AG08396 (cell line): ENCODE results near the gene PRPF40A.

Source experiments
- DNase-seq: peaks from one replicate; pipeline ENCODE4 v3.0.0; 2012; ENCODE audit warnings: low spot score, mixed read lengths

Gene PRPF40A

DNA sequence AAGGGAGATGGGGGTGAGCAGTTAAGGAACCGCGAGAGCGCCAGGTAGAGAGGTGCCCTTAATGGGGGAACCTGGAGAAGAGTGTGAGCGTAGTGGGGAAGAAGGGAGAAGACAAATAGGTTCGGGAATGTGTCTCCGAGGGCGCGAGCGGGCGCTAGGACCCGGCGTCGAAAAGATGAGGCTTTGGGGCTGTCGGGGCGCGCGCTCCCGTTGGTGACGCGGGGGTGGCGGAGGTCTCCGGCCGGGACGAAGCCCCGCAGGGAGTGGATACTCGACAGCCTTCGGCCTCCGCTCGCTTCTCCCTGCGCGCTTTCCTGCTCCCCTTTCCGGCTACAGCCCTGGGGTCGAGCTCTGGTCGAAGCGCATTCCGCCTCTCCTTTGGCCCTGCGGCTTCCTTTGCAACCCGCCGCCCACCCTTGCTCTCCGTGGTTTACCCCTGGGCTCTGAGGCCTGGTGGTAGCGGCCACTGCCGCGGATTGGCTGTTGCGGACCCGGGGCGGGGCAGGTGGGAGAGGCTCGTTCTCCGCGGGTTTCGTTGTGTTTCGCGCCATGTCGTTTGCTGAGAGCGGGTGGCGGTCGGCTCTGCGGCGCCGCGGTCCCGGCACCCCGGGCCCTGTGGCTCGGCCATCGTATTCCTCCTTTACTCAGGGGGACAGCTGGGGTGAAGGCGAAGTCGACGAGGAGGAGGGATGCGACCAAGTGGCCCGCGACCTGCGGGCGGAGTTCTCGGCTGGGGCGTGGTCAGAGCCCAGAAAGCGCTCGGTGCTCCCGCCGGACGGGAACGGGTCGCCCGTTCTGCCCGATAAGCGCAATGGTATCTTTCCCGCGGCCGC lies 1.0 kb upstream of the PRPF40A start, which contains the start of gene ARL6IP6:
TSS of gene ARL6IP6 (plus strand) at position 545 of the 833 bp plus-strand sequence. CDS start at position 550, 5 bp downstream.
- DNase-seq, result peak; percentile 88

DNA sequence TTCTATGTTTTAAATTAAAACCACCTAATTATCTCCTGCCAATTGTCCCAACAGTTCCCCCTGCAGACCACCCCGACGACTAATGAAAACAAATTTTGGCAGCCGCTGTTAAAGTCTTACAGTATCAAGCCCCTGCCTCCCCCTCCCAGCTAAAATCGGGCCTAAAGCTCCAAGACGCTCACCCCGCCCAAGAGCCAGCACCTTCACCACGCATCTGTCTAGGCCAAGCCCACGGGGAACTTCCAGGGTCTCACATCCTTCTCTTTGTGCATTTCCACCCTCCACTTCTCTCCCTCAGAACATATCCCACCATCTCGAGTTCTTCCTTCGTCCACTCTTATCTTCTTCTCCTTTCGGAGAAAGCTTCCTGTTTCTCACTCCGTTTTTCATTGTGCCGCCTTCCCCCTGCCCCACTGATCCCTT lies 445 bp downstream of the PRPF40A start:
- DNase-seq, result peak; percentile 5

DNA sequence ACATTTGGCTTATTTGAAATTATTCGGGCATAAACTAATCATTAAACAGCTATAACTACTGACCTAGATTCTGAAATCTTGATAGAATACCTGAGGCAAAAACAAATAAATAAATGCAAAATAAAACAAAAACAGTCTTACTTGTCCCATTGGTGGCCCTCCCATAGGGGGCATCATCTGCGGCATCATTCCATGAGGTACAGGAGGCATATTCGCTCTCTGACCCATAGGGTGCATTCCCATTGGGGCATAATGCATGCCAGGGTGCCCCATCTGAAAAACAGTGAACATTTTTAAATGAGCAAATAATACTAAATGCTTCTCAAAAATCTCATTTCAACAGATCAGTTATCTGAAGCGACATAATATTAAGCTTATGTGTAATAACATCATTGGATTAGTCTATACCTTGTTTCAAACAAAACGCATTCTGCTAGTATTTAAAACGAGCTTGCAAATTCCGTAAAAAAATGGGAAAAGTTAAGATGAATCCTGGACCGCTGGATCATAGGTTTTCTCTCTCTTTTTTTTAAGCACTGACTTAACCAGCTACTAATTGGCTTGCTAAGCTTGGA lies 1.3 kb downstream of the PRPF40A start:
- DNase-seq, result peak; percentile 12

DNA sequence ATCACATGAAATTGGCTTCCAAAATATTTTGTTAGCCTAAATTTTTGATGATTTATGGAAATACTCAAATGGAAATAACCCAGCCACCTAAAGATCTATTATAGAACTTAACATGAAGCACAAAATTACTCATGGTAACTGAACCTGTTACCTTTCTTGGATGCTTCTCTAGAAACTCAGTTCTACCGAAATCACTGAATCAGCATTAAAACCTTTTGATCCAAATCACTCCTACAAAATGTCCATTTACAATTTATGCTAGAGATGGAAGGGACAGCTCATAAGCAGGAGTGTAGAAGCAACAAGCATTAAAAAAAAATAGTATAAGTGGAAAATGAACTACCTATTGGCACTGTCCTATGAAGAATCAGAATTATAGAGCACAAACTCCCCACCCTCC lies 2.1 kb downstream of the PRPF40A start:
- DNase-seq, result no peak

DNA sequence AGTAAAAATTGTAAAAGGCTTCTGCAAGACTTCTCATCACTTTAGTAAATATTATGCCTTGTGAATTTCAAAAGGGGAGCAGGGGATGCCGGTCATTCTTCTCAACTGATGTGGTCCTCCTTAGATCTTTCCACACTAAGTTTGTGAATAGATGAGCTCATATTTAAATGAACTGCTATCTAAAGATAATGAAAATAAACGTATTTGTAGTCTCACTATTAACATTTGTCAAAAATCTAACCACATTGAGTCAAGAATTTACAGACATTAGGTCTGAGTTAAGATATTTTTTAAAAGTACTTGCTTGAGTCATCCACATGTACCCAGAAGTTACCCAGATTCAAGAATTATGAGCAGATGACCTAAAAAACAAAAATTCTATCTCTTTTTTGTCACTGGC lies 6.5 kb downstream of the PRPF40A start:
- peak; percentile 6 for DNase-seq

DNA sequence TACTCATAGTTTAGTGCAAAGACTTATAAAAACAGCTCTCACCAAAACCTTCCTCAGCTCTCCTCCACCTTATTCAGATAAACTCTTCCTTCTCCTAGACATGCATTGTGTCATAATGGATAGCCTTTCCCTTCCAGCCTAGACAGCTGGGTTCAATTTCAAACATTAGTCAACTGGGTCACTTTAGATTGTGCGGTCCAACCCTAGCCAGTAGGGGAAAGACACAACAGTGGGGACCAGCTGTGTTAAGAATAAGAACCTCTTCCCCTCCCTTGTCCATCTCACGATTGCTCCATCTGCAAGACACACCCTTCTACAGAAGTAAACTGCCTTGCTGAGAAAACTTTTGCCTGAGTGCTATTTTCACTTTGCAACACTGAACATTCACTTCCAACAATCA lies 8.5 kb downstream of the PRPF40A start:
- no peak for DNase-seq

DNA sequence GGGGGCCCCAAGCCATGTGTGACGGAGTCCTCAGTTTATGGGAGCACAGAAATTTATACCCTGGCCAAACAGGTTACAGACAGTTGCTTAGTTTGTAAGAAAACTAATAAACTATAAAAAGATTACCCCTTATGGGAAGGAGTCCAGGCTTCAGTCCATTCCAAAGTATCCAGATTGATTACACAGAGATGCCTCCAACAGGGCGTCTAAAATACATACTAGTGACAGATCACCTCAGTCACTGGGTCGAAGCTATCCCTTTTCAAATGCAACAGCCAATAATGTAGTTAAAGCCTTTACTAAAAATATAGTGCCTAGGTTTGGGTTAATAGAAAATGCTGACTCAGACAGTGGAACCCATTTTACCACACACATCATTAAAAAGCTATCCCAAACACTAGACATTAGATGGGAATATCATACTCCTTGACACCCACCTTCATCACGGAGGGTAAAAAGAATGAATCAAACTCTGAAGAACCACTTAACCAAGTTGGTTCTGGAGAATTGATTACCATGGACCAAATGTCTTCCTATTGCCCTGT lies 10.7 kb downstream of the PRPF40A start:
- DNase-seq, result no peak

DNA sequence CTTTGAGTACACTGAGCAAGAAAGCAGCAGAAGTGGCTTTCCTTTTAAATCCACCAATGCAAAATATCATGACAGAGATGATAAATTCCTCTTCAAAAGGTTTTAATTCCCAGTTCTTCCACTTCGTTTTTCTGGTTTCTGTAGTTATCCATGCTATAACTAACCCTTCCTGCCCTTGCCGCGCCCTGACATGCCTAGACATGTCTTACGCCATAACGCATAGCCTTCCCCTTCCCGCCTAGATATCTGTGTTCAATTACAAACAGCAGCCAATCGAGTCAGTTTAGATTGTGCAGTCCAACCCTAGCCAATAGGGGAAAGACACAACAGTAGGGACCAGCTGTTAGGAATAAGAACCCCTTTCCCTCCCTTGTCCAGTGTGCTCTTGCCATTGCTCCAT lies 16.1 kb downstream of the PRPF40A start:
- no peak for DNase-seq

DNA sequence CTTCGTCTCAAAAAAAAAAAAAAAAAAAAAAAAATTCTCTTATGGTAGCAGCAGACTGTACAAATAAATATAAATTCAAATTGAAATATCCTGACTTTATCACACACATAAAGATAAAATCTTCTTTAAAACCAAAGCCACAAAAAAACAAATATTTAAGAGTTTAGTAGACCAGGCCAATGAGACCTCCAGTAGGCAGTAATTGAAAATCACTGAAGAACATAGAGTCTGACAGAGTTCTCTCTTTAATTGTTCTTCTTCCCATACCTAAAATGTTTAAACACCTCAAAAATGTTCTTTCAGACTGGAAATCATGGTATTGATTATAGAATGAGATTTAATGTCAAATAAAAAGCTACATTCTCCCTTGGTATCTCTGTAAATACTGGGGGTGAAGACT lies 20.8 kb downstream of the PRPF40A start:
- no peak for DNase-seq

DNA sequence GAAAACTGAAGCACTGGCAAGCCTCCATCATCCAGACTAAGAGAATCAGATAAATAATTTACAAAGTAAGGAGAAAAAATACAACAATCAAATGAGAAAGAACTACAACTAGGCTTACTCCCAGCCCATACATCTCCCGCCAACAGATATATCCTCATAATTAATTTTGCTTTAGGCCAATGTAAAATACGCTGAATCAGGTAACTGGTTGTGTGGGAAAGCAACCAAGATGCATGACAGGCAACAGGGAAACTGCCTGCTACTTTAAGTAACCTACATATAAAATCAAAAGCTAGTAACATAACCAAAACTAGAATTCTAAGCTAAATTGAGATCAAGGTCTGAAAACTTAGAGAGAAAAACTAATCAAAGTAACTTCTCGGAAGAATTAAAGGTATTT lies 21.5 kb downstream of the PRPF40A start:
- no peak for DNase-seq

DNA sequence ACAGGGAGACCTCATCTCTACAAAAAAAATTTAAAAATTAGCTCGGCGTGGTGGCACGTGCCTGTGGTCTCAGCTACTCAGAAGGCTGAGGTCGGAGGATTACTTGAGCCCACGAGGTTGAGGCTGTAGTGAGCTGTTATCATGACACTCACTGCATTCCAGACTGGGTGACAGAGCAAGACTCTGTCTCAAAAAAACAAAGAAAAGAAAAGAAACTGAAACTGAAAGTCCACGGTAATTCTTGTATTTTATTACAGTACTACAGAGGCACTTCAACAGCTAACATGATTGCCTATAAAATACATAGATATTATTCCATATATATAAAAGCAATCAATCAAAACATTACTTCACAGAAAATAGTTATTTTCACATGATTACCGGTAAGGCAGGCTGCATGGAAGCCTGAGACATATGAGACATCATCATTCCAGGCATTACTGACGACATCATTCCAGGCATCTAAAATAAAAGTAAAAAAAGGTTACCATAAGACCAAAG lies 23.1 kb downstream of the PRPF40A start:
- DNase-seq, result peak; percentile 29

DNA sequence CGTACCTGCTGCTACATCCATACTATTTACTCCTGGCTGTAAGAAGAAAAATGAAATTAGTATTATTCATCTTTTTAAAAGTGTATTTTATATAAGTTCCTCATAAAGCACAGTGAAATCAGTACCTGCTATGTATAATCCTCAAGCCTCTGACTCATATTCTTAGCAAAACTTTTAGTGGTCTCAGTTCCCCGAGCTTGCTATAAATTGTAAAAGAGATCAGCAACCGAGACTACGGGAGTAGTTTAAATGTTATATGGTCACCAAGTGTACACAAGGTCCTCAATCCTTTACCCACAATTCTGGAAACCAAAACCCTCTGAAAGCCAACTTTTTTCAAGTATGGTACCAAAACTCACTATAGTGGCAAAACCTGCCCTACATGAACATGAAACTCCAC lies 24.2 kb downstream of the PRPF40A start:
- no peak for DNase-seq

DNA sequence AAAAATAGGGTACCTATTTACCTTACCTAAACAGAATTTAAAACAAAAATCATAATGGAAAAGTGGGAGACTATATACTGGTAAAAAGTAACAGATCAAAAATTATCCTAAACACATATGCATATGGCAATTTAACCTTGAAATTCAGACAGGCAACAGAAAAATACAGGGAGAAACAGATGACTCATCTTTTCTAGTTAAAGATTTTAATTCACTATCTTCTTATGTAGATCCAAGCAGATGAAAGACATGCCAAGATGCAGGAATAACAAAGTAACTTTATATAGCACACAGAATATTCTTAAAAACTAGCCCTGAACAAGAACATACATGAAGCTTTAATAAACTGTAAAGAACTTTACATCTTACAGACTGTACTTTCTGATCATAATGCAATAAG lies 30.9 kb downstream of the PRPF40A start:
- no peak for DNase-seq

DNA sequence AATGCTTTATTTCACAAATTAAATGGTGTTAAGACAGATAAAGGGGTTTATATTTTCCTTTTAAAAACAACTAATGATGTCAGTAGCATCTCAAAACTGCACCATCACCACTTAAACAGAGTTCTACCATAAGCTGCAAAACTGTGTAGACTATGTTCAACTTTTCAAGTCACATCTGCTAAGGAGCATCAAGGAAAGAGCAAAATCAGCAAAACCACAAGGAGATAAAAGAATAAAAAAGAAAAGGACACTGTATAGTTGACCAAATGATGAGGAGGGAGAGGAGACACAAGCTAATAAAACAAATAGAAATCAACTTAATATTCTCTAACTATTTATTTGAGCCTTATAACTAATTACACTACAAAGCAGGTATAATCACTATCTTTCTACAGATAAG lies 33.9 kb downstream of the PRPF40A start:
- DNase-seq, result no peak

DNA sequence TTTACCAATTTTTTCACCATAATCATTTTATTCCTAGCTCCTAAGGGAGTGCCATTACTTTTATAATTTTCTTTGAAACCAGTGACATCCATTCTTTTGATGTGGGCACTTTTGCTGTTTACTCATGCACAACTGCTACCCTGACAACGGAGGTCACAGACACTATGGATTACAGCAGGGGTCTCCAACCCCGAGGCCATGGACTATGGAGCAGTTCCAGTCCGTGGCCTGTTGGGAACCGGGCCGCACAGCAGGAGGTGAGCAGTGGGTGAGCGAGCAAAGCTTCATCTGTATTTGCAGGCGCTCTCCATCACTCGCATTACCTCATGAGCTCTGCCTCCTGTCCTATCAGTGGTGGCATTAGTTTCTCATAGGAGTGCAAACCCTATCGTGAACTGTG lies 34.6 kb downstream of the PRPF40A start:
- DNase-seq, result no peak

DNA sequence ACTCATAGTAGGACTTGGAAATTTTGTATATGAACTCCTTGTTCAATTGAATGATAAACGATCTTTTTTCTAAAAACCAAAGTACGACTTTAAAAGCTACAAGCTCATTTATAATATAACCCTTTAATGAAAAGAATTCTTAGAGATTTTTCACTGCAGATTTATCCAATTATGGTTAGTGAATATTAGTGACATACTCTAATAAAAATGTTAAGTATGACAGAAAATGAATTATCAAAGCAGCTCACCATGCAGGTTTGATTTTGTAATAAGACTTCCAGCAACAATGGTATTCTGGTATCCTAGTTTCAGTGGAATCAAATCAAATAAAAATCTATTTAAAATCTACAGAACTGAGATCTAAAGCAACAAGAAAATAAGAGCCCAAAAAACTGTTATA lies 38.5 kb downstream of the PRPF40A start:
- DNase-seq, result no peak

DNA sequence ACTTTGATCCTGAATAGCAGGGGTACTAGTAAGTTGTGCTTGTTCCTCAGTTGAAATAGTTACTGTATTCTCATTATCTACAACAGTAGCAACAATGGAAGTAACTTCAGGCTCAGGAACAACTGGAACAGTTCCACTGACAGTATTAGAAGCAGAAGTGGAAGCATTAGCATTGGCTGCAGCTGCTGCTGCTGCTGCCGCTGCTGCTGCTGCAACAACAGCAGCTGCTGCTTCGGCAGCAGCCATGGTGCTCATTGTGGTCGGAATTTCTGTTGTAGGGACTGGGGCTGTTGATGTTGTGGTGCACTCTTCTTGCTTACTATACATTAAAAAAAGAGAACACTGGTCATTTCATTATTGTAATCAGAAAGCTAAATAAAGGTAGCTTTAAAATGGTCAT lies 40.8 kb downstream of the PRPF40A start:
- no peak for DNase-seq

DNA sequence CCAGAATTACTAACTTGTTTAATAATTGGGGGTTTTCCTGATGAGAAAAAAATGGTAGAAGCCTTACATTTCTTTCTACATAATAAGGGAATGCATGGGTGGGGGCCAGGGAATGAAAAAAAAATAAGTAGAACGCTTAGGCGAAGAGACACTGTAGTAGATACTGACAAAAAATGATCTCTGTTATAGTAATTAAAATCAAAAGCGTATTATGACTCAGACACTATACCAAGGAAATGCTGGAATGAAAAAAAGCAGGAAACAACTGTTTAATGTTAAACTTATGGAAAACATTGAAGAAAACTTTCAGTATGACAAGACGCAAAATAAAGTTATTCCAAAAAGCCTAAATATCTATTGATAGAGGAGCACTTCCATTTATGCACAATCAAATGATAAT lies 42.9 kb downstream of the PRPF40A start:
- no peak for DNase-seq

DNA sequence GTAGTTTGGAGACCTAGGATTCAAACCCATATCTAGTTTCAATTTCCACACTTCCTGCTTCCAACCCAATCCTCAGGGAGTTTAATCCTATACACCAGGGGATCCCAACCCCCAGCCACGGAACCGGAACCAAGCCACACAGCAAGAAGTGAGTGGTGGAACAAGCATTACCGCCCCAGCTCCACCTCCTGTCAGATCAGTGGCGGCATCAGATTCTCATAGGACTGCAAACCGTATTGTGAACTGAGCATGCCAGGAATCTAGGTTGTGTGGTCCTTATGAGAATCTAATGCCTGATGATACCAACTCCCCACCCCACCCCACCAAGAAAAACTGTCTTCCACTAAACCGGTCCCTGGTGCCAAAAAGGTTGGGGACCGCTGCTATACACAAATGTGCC lies 52.5 kb downstream of the PRPF40A start:
- DNase-seq, result no peak

DNA sequence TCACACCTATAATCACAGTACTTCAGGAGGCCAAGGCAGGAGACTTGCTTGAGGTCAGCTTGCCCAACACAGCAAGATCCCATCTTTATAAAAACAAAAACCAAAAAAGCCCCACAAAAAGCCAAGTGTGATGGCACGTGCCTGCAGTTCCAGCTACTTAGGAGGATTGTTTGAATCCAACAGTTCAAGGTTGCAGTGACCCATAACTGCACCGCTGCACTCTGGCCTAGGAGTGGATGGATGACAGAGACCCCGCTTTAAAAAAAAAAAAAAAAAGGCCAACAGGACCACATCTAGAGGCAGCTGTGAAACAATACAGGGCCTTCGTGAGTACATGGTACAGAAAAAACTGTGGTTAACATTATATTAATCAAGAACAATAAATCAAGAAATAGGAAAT lies 56.2 kb downstream of the PRPF40A start:
- DNase-seq, result no peak

DNA sequence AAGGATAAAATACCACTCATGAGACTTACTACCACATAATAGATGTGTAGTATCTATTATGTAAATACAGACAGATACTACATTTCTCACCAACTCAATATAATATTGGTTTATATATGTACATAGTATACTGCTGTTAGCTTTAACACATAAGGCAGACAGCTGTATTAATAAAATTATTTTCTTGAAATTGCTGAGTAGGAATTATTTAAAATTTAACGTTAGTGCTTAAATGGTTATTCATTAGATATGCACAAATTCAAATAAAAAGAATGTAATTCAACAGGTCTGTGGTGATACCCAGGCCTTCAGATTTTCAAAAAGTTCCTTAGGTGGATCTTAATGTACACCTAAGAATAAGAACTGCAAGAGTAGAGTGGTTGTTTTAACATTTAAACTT lies 59.0 kb downstream of the PRPF40A start:
- no peak for DNase-seq

DNA sequence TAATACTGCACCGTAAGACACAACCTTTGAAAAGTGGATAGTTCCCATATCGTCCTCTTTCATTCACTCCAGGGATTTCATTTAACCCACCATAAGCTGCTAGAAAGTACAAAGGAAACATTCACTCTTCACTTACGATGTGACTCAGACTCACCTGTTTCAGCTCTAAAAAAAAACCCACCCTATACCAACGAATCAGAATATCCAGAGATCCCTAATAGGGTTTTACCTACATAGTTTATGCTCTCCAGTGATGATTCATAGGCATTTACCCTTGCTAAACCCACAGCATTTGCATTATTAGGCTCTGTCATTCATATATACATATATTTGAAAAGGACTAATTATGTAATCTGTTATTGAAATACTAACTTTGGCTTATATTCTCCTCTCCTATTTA lies 60.2 kb downstream of the PRPF40A start:
- no peak for DNase-seq

DNA sequence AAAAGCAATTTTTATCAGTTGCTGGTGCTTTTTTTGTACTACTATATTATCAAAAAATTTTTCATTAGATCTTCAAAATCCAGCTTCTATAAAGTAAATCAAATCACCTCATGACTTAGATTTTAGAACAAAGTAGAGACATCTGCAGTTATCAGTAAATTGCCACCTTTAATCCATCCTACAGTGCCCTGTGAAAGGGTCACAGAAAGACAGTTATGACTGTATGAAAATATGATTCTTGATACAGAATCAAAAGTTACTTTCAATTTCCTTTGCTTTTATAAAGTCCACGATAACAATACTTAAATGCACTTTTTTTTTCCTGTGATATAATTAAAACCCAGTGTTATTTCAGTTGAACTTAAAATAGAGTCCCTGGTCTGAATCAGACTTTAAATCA lies 61.4 kb downstream of the PRPF40A start:
- no peak for DNase-seq
